ENCODE results near the gene CERK. TPM values are rescaled to one million over a fixed set of nuclear protein-coding genes. Genes with fewer than 3 reads are reported as not detected.

The CERK gene
- total and polyA plus RNA-seq, 9 of the 15 experiments (the other 6 are each of a cell fraction or from before 2014, with no cell fraction given), result 1.1 to 14.9 (median 8.7) TPM

DNA sequence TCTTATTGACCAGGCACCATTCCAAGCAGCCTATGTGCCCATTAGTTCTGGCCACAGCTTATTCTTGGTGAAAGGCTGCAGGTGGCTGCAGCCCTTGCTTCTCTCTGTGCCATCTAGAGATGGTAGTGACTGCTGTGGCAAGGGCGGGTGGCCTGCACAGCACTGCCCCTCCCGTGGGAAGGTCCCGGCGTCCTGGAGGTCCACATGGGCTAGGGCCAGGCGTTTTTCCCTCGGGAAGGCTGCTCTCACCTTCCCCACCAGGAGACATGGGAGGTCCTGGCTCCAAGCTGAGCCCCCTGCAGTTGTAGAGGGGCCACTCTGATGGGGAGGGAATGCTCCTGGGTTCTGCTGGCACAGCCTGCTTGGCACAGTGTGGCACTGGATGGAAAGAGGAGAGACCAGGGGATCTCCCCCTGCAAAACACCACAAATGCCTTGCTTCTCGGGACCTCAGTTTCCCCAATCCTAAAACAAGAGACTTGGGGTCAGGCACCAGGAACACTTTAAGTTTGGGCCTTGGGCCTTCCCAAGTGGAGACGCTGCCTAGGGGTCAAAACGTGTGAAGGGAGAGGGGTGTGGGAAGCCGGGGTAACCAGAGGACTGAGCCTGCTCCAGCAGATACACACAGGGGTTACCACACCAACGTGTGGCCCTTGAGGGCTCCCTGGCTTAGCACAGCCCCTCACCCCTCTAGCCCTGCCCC, 14.4 kb upstream of the CERK start (continued):
- TF ChIP-seq, protein P1, sequence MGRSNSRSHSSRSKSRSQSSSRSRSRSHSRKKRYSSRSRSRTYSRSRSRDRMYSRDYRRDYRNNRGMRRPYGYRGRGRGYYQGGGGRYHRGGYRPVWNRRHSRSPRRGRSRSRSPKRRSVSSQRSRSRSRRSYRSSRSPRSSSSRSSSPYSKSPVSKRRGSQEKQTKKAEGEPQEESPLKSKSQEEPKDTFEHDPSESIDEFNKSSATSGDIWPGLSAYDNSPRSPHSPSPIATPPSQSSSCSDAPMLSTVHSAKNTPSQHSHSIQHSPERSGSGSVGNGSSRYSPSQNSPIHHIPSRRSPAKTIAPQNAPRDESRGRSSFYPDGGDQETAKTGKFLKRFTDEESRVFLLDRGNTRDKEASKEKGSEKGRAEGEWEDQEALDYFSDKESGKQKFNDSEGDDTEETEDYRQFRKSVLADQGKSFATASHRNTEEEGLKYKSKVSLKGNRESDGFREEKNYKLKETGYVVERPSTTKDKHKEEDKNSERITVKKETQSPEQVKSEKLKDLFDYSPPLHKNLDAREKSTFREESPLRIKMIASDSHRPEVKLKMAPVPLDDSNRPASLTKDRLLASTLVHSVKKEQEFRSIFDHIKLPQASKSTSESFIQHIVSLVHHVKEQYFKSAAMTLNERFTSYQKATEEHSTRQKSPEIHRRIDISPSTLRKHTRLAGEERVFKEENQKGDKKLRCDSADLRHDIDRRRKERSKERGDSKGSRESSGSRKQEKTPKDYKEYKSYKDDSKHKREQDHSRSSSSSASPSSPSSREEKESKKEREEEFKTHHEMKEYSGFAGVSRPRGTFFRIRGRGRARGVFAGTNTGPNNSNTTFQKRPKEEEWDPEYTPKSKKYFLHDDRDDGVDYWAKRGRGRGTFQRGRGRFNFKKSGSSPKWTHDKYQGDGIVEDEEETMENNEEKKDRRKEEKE (IDR thresholded peaks at IDR 0.05; ENCODE audit: borderline replicate concordance in 1 of 2, control insufficient read depth in 1 of 2, low read depth in 2 of 2, low read length in 1 of 2), result no peak
- TF ChIP-seq, protein P2, sequence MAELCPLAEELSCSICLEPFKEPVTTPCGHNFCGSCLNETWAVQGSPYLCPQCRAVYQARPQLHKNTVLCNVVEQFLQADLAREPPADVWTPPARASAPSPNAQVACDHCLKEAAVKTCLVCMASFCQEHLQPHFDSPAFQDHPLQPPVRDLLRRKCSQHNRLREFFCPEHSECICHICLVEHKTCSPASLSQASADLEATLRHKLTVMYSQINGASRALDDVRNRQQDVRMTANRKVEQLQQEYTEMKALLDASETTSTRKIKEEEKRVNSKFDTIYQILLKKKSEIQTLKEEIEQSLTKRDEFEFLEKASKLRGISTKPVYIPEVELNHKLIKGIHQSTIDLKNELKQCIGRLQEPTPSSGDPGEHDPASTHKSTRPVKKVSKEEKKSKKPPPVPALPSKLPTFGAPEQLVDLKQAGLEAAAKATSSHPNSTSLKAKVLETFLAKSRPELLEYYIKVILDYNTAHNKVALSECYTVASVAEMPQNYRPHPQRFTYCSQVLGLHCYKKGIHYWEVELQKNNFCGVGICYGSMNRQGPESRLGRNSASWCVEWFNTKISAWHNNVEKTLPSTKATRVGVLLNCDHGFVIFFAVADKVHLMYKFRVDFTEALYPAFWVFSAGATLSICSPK (IDR thresholded peaks at IDR 0.05; ENCODE audit: borderline replicate concordance), result no peak
- no peak for TF ChIP-seq ZNF174 (CRISPR knock-in tag; IDR thresholded peaks at IDR 0.05)
